Motor neuron (in vitro differentiated cells): Measurements from ENCODE around the gene NREP. TPM values are rescaled to one million over a fixed set of nuclear protein-coding genes. Genes with fewer than 3 reads are reported as not detected.
A peak's percentile ranks its signal among the peaks of the same experiment; 100 is the strongest.

Source experiments
- ATAC-seq, 8 experiments: fragments of 200-7000 bp; cut with Tn5 transposase; replicated peaks in 6 of 8; 2 replicates each; pipeline ENCODE4 v1.8.0; 2021; ENCODE audit warnings: mild to moderate bottlenecking in 8 of 8, moderate library complexity in 8 of 8
- H3K27ac ChIP-seq, 2 donors: fragments of 250-450 bp; sonication (Bioruptor Pico); 2 replicates each; pipeline ENCODE4 v1.9.0; 2021; ENCODE audit warnings: antibody characterized with exemption in 2 of 2, mild to moderate bottlenecking in 2 of 2, moderate library complexity in 1 of 2
- H3K4me1 ChIP-seq, 2 donors: fragments of 250-450 bp; sonication (Bioruptor Pico); replicated peaks in 1 of 2; 2 replicates each; pipeline ENCODE4 v1.6.1; 2021; ENCODE audit warnings: antibody characterized with exemption in 2 of 2, mild to moderate bottlenecking in 2 of 2, moderate library complexity in 1 of 2
- H3K4me3 ChIP-seq, 5 donors: fragments of 250-450 bp; sonication (Bioruptor Pico); 2 replicates each; pipeline ENCODE4 v1.9.0; 2021; ENCODE audit warnings: antibody characterized with exemption in 5 of 5, mild to moderate bottlenecking in 5 of 5, moderate library complexity in 4 of 5
- WGBS, 10 experiments: fragments of 450-650 bp; shearing (Covaris generic); methylation state at CpG; one replicate each; pipeline ENCODE4 v1.0.0; 2022; 5-methylcytosine and 5-hydroxymethylcytosine counted together
- in situ Hi-C, 9 experiments: fragments of 400-800 bp; cut with MboI; loops; one replicate each; pipeline ENCODE4 v1.15.0; 2021; ENCODE audit warnings: low sequenced_read_pairs in 9 of 9, low pct_unique_long_range_greater_than_20kb in 2 of 9; ENCODE audit not compliant: unreplicated experiment in 9 of 9
- total RNA-seq, 8 experiments: library from RNA; unstranded; fragments of 300-600 nt; gene quantifications; 2 replicates each; pipeline versions ENCODE4 v1.2.3 to v1.2.4, GENCODE V29; 2022

Gene NREP
- total RNA-seq, 8 experiments from 2014 or later = 10.0 to 803 (median 552) TPM

GRCh38 chr5:111680737-111681413 is 76.1 kb downstream of the NREP start:
- no peak overlapping the region for H3K4me3 ChIP-seq
- H3K4me1 ChIP-seq = peaks cover 13 to 14% of the 10 kb centered on the region in 2 donors
- 0 to 67% (median 36%) methylated on average over 1 to 6 of the region's 6 CpGs for WGBS, 10 experiments
- H3K27ac ChIP-seq = peak overlapping the region in 1 of 2 donors; percentile 14
- in situ Hi-C loops = loop anchor here in 1 of 9 experiments (25.0 kb wide), 1 partner anchor 456 kb away; no protein-coding TSS in a partner anchor
- ATAC-seq = peak; percentile 38 to 98 (median 74)

- H3K4me3 ChIP-seq = no peak overlapping the region
- peaks cover 13 to 14% of the 10 kb centered on the region in 2 donors for H3K4me1 ChIP-seq
- 84 to 100% (median 94%) methylated on average over 1 to 8 of the region's 8 CpGs; no CpG with 5 or more reads in 5 of the 10 experiments for WGBS, 10 experiments
- in situ Hi-C loops = loop anchor here in 1 of 9 experiments (25.0 kb wide), 1 partner anchor 458 kb away; no protein-coding TSS in a partner anchor
- H3K27ac ChIP-seq = no peak overlapping the region
- ATAC-seq = no peak
Observed at GRCh38 chr5:111679611-111680010, 77.4 kb downstream of the NREP start.

Other genes starting within 250 kb of the NREP start
- gene STARD4, start 244.7 kb downstream of the NREP start, total RNA-seq = 10 to 100 TPM; 17.0 to 68.5 (median 37.9) TPM